GM21360 (cell line): ENCODE results near the gene POLR3A.

Source experiments
- ATAC-seq: cut with Tn5 transposase; IDR thresholded peaks from one replicate; pipeline ENCODE4 v1.9.1; 2021; ENCODE audit warnings: mild to moderate bottlenecking, moderate library complexity; ENCODE audit not compliant: unreplicated experiment

POLR3A gene

DNA sequence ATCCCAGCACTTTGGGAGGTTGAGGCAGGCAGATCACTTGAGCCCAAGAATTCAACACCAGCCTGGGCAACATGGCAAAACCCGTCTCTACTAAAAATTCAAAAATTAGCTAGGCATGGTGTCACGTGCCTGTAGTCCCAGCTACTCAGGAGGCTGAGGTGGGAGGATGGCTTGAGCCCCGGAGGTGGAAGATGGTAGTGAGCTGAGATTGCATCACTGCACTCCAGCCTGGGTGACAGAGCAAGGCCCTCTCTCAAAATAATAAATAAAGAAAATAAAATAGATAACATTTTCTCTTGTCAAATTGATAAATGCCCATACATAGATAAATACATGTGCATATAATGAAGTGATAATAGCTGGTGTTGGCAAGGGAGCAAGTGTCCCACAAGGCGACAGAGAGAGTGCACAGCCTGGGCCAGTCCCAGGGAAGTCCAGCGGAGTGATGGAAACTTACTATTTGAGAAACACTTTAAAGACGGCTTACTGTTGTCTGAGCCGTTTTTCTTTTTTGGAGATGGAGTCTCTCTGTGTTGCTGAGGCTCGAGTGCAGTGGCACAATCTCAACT lies 69.3 kb downstream of the POLR3A start:
- ATAC-seq = no peak

GRCh38 chr10:77959384-77959783 lies 69.9 kb downstream of the POLR3A start:
- ATAC-seq = no peak

DNA sequence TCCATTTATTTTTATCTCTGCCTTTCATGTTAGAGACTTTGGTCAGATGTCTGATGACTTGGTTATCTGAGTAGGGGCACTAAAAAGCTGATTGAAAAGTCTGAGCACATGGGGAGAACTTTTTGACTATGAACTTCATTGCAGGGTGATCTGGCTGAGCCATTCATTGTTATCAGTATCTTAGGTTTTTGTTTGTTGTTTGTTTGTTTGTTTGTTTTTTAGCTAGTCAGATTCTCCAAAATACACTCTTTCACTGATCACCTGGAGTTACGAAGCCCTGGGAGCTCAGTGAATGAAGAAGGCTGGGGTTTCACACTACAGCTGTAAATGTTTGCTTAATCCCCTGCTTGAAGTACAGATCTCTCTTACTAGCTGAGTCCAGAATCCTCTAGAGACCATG lies 74.2 kb downstream of the POLR3A start:
- ATAC-seq = no peak

GRCh38 chr10:77949167-77949566 lies 80.1 kb downstream of the POLR3A start:
- ATAC-seq = no peak

GRCh38 chr10:77946084-77946483 lies 83.2 kb downstream of the POLR3A start:
- no peak for ATAC-seq

DNA sequence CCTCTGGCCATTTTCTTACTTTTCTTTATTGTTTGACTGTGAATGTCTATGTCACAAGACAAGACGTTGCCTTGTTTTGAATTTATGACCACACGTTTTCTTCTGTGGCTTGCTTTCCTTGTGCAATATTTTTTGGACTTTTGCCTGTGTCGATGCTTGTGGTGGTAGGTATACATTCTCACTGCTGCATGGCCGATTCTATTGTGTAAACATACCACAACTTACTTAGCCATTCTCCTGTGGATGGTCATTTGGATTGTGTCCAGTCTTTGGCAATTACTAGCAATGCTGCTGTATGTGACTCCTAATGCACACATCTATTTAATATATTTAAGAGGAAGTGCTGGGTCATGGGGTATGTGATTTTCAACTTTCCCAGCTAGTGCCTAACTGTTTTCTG lies 84.8 kb downstream of the POLR3A start:
- ATAC-seq = no peak

GRCh38 chr10:77943121-77943901 lies 86.0 kb downstream of the POLR3A start:
- ATAC-seq = no peak

GRCh38 chr10:77941790-77942189 lies 87.5 kb downstream of the POLR3A start:
- no peak for ATAC-seq

GRCh38 chr10:77940627-77941026 lies 88.7 kb downstream of the POLR3A start:
- ATAC-seq = no peak

DNA sequence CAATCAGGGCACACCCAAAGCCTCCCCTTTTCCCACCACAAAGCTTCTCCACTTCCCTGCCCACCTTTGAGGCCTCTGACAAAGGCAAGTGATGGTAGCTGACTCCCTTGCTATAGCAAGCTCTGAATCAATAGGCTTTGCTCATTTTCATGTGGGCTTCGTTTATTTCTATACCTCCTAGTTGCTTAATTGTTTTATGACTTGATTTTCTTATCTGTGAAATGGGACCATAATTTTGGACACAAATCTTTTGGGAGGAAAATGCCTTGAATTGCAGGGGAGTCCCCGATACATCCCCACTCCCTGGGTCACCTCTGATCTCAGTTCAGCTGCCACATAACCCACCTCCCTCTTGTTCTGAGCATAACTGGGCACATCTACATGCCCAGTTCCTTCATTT lies 89.1 kb downstream of the POLR3A start:
- ATAC-seq = no peak

DNA sequence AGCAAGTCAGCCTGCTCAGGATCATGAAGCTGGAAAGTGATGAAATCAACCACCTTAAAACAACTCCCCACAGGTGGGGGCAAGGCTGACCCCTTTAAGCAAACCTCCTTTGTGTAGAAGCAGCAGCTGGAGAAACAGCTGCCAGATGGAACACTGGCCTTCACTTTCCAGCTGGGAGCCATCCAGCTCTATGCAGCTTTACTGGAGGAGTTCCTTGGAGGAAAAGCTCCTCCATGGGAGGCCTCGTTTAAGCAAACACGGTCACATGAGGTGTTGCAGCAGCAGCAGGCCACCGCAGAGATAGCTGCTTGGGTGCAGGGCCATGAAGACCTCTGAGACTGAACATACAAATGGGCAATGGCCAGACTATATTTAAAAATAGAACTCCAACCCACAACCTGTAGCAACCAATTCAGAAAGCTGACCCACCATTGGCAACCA lies 89.7 kb downstream of the POLR3A start:
- no peak for ATAC-seq

DNA sequence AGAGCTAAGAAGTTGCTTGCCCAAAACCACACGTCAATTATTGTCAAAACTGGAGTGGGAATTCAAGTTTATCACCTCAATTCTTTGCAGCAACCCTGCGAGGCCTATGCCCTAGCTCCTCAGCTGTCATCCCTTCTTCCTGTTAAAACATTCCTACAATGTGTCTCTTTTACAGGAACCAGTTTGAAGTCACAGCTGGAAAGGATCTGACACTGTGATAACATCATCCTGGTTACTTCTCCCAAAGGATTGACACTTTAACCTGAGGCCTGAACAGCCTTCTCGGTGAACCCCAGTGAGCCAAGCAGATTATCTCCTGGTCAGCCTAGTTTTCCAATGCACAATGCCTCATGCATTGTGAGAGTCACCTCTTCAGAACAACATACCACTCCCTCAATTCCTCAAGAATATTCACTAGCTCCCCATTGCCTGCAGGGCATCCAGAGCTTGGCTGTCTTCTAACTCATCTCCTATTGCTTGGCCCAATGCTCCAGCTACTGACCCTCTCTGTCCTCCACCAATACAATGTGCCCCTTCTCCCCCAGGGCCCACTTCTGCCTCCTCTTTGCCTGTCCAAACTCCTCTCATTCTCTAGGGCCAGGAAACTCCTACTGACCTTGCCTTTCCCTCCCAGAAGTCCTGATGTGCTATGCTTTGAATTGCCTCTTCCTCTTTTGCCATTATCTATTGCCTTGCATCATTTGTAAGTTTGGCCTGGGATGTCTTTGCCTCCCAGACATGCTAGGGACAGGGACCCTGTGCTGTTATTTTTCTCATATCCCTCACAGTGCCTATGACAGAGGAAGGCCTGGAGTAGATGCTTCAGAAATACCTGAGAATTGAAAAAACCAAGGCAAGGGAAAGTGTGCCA lies 92.4 kb downstream of the POLR3A start:
- ATAC-seq = no peak

DNA sequence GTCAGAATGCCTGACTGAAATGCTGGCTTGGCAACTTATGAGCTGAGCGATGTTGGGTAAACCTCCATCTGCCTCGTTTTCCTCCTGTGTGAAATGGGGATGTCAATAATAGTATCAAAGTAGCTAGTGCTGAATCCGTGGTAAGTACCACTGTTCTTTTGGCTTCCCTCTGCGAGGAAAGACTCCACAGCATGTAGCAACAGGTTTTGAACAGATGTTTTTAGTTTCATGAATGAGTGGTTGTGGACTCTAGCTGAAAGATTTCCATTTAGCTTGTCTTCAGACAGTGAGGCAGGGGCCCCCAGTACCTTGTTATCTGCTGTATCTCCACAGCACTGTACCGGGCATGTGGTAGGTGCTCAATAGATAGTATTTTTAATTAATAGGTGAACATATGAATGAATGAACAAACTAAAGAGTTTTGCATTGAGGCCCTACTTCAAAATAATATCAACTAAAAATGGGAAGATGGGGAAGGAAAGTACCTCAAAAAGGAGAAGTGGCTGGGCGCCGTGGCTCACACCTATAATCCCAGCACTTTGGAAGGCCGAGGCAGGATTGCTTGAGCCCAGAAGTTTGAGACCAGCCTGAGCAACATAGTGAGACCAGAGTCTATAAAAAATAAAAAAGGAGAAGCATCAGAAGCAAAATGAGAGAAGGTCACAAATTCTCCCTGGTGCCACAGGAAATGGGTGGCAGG lies 97.1 kb downstream of the POLR3A start:
- no peak for ATAC-seq

DNA sequence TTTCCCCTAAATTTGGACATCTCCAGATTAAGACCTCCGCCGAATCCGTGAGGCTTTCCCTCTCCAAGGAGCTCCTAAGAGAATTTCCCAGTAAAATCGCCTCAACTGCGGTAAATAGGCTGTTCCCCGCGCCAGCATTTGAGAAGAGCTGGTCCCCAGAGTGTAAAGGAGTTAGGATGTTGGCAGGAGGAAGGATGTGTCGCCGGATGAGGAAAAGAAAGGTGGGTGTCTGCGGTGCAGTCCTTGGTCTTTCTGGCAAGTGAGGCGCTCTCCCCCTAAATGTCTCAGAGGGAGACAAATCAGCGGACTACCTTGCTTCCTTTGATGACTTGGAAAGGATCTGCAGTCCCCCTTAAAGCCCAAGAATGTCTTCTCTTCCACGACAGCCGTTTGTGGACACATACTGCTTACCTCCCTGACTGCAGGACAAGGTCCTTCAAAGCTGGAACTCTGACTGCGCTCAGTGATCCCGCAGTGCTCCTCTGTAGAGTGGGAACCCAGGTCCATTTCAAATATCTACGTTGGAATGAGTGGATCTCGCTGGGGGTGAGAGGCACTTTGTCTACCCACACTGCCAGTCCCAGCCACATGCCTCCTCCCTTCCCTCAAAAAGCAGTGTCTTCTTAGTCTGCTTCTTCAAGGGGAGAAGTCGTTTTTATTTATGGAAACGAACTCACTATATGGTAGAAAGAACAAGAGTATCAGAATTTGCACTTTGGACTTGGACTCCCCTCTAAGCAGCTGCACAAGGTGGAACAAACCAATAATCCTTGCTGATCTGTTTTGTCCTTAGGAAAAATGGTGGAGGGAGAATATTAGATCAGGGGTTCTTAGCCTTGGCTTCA lies 101.7 kb downstream of the POLR3A start:
- ATAC-seq = no peak

- peak; percentile 68 for ATAC-seq
Measured at GRCh38 chr10:77926566-77927401, 102.5 kb downstream of the POLR3A start, which contains the start of gene DLG5. DLG5 (minus strand) TSS chr10:77926755; CDS start chr10:77926520, 235 bp downstream.

- peak; percentile 44 for ATAC-seq
Measured at GRCh38 chr10:77925795-77926565, 103.3 kb downstream of the POLR3A start.

DNA sequence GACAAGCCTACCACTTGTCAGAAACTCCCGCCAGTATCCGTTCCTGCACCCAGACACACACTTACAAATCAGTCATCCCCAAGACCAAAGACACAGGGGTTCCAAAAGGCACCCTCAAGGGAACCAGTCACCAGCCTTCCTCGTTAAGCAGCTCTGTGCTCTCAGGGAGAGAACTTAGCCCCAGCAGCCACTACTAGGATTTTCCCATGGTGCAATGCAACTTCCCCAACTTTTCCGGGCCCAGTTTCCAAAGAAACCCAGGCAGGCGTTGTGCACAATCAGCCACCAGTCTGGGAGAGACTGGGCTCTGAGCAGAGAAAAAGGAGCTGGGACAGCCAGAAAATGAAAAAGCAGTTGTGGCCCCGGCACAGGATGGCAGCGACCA lies 103.9 kb downstream of the POLR3A start:
- ATAC-seq = no peak

DNA sequence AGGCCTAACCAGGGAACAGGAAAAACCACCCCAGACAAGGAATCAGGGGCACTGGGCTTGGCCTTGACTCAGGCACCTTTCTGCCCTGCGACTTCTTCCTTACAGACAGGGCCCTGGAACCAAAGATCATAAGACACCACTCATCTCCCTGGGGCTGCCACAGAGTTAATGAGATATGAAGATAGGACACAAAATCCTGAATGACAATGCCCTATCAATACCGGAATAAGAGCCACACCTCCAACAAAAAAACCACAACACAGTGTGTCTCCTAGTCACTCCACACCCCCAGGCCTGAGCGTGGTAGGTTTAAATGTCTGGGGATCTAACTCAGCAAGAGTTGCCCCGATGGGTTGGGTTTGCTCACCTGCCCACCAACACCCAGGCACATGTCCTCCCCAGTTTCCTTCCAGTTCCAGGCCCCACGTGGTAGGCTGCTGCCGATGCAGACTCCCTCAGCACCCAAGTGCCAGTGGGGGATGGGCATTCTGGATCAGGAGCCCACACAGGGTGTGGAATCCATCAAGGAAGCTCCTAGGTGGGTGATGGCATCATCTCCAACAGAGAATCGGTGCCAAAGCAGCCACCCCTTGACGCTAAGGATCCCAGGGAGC lies 106.6 kb downstream of the POLR3A start:
- no peak for ATAC-seq
